MV-4-11 (cell line): ENCODE data around the gene APBA2.
"Not testable (repeated sequence)": the region's sequence is repeated elsewhere in the genome, so short reads cannot be mapped to it uniquely, and the experiment has no call there.

Experiments used
- DNase-seq: peaks from one replicate; lab custom pipeline; 2025; lab: John Stamatoyannopoulos, UW

Gene APBA2

DNA sequence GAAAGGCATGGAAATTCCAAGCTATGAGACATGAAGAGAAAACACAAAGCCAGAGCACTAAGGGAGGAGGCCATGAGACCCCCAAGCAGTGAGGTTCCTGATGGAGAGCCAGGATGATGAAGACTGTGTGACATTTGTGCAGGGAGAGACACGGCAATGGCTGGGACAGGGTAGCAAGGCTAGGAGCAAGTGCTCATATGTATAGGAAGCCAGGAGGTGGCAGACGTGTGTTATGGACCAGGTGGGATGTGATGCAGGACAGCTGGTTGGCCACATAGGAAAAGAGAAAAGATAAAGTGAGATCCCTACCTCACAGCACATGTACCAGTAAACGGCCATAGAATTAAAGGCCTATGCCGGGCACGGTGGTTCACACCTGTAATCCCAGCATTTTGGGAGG is 112.7 kb downstream of the APBA2 start:
- no peak for DNase-seq

DNA sequence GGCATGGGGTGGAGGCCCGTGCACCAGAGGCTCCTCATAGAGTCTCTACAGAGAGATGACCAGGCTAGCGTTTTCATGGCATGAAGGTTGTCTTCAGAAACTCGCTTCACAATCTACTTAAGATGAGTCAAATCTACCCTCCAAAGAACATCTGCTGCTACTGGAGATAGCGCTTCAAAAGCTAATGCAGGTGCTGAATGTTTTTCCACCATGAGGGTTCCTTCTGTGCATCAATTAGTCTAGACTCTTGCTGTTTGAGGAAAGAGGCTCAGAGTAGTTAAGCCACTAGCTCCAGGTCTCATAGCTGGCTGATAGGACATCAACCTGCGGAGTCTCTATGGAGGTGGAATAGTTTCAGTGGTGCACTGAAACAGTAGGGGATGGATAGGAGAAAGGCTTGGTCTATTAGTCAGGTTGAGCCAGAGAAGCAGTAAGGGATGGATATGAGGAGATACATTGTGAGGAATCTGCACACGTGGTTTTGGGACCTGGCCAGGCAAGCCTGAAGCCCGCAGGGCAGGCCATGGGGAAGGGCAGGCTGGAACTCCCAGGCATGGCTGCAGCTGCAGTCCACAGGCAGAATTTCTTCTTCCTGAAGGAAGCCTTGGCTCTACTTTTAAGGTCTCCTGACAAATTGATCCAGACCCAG is 117.5 kb downstream of the APBA2 start:
- DNase-seq: no peak

DNA sequence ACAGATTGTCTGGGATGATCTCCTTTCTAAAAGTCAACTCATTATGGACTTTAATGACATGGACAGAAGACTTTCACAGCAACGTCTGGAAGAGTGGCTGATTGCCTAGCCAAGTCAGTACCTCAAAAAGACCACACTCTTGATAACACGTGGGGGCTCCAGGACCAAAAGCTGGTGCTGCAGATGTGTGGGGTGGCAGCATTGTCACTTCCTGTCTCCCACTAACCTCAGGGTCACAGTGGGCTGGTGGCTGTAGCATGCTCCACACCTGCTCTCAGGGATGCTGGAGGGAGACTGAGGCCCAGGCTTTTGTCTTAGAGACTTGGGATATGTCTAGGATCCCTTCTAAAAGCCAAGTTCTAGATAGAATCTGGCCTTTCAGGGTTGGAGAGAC is 118.1 kb downstream of the APBA2 start:
- DNase-seq: no peak

DNA sequence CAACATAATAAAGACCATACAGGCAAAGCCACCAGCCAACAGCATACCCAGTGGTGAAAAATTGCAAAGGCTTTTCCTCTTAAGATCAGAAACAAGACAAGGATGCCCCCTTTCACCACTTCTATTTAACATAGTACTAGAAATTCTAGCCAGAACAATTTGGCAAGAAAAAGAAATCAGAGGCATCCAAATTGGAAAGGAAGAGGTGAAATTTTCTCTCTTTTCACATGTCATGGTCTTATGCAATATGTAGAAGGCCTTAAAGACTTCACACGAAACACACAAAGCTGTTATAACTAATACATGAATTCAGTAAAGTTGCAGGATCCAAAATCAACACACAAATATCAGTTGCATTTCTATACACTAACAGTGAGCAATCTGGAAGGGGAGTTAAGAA is 120.2 kb downstream of the APBA2 start:
- no peak for DNase-seq

DNA sequence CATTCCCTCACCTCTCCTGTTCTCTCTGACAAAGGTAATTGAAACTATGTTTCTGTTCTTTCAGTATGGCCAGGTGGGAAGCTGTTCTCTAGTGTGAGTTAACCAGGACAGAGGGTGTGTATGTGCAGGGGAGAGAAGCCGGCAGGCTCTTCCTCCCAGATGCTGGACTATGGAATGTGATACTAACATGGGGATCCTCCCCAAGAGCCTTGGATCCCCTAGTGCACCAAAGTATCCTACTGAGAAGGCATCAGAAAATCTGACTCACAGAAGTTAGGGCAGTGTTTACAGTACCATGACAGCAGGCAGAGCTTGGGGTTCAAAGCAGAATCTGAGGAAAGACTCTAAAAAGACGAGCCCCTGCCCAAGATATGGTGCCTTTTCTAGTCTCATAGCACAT is 123.1 kb downstream of the APBA2 start:
- DNase-seq: no peak

DNA sequence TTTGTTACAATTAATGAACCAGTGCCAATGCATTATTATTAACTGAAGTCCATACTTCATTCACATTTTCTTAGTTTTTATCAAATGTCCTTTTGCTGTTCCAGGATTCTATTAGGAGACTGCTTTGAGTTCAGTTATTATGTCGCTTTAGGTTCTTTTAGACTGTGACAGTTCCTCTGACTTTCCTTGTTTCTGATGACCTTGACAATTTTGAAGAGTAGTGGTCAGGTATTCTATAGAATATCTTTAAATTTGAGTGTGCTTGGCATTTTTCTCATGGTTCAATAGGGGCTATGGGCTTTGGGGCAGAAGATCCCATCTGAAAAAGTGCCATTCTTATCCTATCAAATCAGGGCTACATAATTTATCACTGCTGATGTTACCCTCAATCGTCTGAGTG is 126.3 kb downstream of the APBA2 start:
- no peak for DNase-seq

DNA sequence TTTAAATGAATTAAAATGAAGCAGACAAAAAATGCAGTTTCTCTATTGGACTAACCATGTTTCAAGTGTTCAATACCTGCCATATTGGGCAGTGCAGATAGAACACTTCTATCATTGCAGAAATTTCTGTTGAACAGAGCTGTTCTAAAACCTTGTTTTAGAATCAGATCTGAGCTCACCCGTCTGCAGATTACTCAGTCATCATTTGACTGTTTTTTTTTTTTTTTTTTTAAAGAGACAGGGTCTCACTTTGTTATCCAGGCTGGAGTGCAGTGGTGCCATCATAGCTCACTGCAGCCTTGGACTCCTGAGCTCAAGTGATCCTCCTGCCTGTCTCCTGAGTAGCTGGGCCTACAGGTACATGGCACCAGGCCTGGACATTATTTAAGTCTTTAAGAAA is 128.7 kb downstream of the APBA2 start:
- no peak for DNase-seq

DNA sequence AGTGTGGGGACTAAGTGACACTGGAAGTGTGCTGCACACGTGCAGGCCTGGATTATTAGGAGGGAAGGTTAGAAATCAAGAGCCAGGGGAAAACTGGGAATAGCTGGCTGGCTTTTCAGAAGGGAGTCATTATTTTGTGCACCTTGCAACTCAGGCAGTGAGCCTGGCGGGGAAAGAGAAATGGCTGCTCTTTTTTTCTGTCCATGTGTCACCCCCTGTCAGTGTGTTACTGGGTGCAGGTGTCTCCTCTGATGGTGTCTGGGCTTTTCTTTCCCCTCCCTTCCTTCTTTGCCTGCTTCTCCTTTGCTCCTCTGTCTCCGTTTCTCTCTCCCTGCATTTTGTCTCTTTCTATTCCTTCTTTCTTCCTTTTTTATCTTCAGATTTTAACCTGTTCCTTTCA is 130.7 kb downstream of the APBA2 start:
- DNase-seq: no peak

DNA sequence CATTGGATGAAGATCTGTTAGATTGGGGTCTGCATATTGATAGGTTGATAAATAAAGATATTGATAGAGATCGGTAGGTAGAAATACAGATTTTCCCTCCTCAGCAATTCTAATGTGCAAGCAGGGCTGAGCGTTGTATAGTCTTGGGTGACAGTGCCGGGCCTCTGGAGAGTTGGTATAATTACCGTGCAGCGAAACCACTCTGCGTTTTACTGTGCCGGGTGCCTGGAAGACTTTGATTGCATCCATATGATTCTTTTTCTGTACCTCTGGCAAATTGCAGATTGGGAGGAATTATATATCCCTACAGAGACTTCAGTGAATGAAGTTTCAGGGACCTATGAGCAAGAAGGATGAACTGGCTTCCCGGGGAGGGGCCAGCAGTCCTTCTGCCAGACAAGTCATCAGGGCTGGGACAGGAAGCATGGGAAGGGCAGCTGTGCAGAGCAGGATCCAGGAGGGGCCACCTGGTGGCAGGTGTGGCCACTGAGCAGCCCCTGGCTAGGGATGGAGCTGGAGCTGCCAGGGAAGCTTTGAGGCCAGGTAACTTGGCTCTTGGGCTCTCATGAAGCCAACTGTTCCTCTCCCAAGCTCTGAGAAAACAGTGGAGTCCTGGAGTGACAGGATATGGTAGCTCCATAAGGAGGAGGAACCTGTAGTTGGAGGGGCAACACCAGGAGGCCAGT is 132.5 kb downstream of the APBA2 start:
- DNase-seq: no peak

DNA sequence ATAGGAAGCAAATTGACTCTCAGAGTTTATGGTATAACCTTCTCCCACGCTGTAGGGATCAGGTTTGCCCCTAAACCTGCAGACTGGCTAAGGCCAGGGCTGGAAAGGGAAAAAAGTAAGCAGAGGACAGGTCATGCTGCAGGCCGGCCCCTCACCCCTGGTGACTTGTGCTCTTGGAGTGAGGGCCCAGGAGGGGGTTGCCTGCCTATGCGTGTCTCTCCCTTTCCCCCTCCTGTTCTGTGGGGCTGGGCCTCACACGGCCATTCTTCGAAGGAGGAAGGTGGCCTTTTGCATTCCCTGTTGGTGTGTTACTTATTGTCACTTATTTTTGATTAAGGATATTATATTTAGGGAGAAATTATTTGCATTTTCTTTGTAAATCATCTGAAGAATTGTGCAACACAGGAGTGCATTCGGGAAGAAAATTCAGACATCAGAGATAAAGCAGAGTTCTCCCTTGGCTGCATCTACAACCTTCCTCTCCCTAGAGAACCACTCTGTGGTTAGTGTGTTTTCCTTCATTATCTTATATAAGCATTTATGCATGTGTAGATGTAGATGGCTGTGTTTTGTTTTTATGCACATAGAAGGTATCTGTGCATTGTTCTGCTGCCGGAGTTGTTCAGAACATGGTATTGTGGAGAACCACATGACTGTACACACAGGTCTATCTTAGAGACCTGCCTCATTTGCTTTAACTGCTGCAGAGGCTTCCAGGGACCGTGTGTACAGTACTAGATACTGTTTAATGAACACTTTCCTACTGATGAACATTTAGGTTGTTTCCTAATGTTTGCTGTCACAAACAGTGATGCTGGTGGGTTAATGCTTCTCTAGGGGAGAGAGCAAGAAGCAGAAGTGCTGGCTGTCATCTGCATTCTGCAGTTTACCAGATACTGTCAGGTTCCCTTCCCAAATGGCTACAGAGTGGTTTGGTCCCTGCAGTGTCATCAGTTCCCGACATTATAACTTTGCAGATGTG is 133.5 kb downstream of the APBA2 start:
- no peak for DNase-seq

DNA sequence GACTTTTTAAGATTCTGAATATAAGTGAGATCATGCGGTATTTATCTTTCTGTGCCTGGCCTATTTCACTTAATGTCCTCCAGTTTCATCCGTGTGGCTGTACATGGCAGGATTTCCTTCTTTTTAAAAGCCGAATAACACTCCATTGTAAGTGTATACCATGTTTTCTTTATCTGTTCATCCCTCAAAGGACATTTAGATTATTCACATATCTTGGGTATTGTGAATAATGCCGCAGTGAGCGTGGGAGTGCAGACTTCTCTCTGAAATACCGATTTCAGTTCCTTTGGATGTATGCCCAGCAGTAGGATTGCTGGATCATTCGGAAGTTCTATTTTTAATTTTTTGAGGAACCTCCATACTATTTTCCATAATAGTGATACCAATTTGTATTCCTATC is 136.1 kb downstream of the APBA2 start:
- DNase-seq: no peak

DNA sequence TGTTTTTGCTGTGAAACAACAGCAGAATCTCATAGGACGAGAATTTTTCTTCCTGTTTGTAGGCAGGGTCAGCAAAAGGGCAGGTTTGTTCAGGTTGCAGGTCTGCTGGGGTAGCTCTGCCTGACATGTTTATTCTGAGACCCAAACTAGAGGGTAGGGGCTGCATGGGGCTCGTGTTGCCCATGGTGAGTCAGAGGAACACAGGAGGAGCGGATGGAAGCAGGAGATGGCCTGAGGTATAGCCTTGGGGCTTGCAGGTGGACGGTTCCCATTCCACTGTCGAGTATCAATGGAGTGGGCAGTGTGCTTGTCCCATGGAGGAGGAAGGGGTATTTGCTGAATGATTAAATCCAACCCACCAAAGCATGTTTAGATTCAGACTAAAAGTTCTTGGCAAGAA is 138.9 kb downstream of the APBA2 start:
- DNase-seq: no peak

DNA sequence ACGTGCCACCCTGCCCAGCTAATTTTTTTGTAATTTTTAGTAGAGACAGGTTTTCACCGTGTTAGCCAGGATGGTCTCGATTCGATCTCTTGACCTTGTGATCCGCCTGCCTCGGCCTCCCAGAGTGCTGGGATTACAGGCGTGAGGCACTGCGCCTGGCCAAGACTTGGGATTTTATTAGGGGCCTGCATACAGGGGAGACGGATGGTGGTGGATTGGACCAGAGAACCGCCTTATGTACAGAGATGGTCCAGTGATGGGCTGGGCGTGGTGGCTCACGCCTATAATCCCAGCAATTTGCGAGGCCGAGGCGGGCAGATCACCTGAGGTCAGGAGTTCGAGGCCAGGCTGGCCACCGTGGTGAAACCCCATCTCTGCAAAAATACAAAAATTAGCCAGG is 139.6 kb downstream of the APBA2 start:
- not testable (repeated sequence) for DNase-seq

DNA sequence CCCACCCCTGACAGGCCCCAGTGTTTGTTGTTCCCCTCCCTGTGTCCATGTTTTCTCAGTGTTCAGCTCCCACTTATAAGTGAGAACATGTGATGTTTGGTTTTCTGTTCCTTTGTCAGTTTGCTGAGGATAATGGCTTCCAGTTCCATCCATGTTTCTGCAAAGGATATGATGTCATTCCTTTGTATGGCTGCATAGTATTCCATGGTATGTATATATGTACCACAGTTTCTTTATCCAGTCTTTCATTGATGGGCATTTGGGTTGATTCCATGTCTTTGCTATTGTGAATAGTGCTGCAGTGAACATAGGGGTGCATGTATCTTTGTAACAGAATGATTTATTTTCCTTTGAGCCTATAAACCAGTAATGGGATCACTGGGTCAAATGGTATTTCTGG is 142.4 kb downstream of the APBA2 start:
- not testable (repeated sequence) for DNase-seq

DNA sequence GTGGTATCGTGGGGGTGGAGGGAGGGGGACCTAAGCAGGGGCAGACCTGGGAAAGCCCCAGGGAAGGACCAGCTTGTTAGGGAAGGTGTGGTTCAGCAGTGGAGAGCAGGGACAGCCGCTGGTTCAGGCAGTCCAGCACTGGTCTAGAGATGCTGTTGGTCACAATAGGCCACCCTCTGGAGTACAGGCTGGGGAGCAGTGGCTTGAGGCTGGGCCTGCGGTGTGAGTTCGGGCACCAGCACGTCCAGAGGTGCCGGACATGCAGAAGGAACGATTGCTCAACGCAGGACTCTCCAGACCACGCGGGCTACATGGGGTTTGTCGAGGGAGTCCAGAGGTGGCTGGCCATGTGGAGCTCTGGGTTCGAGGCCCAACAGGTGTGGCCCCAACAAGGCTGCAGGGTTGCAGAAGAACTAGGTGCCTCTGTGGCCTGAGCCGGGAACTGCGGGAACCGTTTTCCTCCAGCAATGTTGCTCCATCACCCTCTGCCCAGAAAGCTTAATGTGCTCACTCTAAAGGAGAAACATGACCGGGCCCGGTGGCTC is 143.9 kb downstream of the APBA2 start:
- DNase-seq: no peak

DNA sequence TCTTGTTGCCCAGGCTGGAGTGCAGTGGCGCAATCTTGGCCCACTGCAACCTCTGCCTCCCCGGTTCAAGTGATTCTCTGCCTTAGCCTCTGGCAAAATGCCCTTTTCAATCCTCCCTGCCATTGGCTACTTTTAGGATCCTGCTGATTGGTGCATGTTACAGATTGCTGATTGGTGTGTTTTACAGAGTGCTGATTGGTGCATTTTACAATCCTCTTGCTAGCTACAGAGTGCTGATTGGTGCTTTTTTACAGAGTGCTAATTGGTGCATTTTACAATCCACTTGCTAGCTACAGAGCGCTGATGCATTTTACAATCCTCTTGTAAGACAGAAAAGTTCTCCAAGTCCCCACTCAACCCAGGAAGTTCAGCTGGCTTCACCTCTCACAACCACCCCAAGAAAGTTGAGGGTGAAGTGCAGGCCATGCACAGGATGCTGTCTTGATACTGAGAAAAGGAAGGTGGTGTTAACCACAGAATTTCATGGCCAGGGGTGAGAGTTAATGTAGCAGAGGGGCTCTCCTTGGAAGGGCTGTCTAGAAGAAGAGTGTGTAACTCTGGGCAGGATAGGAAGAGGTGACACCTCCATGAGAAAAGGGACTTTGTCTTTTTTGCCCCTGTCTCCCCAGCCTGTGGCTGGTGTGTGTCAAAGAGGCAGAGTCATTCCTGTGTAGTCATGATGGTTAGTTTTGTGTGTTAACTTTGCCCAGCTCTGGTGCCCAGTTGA is 145.9 kb downstream of the APBA2 start:
- DNase-seq: no peak

DNA sequence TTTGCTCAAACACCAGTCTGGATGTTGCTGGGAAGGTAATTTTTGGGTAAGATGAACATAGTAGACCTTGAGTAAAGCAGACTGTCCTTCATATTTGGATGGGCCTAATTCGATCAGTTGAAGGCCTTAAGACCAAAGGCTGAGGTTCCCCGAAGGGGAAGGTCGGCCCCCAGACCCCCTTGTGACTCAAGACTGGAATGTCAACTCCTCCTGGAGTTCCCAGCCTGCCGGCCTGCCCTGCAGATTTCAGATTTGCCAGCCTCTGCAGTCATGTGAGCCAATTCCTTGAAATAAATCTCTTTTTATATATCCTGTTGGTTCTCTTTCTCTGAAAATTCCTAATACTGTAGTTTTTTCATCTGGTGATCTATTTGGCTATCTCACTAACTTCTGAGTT is 146.5 kb downstream of the APBA2 start:
- DNase-seq: no peak

DNA sequence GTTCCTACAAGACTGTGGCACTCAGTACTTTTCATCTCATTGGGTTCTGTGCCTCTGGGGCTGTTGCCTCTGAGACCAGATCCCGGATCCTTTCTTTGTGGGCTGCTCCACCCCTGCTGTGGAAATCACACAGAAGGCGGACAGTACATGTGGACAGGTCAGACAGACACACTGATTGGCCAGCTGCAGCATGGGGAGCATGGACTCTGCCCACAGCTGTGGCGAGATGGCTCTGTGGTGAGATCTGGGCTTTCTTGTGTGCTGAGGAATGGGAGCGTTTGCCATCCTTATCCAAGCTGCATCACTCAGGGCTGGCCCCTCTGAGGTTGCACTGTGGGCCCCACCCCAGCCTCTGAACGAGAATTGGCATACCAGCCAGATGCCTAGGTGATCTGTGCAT is 147.0 kb downstream of the APBA2 start:
- no peak for DNase-seq

DNA sequence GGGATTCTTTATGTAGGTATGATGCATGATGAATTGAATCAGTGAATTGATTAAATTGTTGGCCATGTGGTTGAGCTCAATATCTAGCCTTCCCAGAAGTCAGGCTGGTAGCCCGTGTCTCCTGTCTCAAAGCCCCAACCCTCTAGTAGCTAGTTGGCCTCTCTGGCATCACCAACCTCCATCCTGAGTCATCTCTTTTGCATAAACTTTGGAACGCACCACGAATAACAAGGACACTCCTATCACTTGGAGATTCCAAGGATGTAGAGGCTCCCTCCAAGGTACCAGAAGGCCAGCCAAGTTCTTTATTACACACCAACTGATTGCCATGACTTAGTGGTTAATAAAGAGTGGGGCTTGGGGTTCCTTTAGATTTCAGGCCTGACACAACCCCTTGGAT is 148.4 kb downstream of the APBA2 start:
- DNase-seq: no peak

DNA sequence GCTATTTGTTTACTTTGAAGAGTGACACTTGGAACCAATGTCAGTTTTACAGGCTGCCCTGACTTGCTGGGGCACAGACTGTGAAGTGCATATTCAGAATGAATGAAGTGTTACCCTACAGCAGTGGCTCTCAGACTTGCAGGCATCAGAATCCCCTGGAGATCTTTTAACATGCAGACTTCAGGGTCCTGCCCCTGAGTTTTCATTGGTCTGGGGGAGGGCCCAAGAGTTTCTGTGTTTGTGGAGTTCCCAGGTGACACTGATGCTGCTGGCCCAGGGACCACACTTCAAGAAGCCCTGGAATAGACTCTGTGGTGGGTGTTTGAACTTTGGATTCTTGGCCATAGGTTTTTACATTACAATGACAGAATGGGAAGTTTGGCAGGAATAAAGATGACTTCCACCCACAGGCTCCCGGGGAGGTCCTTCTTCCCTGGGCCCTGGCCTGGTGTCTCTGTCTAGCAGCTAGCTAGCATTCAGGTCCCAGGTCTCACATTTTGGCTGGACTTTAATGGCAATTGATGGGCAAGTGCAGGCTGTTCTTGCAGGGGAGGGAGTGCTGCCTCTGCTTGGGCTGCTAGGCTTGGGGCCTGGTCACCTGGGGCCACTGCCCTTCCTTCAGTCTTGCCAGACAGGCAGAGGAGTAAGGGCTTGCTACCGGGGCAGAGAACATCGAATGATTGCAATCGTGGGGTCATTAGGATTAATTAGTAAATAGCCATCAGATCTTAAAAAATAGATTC is 149.0 kb downstream of the APBA2 start:
- no peak for DNase-seq
